ENCODE measurements around the gene CALU. TPM values are rescaled to one million over a fixed set of nuclear protein-coding genes. Genes with fewer than 3 reads are reported as not detected.

The CALU gene
- polyA plus RNA-seq, 1 experiment, result 346 TPM

DNA sequence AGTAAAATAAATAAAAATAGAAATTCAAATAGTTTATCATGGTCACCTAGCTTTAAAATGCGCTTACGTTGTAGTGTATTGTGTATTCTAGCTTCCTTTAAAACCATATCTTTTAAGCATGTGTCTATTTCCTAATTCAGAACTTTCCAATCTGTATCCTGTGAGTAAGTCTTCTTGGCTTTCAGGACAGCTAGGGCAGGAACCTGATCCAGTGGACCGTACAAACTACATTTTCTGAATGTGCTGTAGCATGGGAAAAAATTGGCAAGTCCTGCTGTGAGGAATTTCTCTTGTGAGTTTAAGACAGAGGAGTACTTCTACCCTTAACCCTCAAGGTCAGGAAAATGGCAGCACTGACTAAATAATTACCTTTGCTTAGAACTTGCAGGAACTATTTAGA, 24.4 kb downstream of the CALU start:
- ChIA-PET POLR2A (no interaction called here), CTCF (no interaction called here)
- TF ChIP-seq, protein P1, sequence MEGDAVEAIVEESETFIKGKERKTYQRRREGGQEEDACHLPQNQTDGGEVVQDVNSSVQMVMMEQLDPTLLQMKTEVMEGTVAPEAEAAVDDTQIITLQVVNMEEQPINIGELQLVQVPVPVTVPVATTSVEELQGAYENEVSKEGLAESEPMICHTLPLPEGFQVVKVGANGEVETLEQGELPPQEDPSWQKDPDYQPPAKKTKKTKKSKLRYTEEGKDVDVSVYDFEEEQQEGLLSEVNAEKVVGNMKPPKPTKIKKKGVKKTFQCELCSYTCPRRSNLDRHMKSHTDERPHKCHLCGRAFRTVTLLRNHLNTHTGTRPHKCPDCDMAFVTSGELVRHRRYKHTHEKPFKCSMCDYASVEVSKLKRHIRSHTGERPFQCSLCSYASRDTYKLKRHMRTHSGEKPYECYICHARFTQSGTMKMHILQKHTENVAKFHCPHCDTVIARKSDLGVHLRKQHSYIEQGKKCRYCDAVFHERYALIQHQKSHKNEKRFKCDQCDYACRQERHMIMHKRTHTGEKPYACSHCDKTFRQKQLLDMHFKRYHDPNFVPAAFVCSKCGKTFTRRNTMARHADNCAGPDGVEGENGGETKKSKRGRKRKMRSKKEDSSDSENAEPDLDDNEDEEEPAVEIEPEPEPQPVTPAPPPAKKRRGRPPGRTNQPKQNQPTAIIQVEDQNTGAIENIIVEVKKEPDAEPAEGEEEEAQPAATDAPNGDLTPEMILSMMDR (IDR thresholded peaks at IDR 0.05; ENCODE audit: insufficient read depth, low read depth, low read length), result no peak
- Histone ChIP-seq H3K27me3 (ENCODE audit: control insufficient read depth, insufficient read depth, low read length) (no peaks in the 10 kb centered on the region), H3K36me3 (ENCODE audit: control insufficient read depth, insufficient read depth, low read length) (peaks cover 23% of the 10 kb centered on the region), H3K4me3 (ENCODE audit: low read depth, low read length) (no peak overlapping the region)
- no peak for DNase-seq (ENCODE audit: low read depth)

DNA sequence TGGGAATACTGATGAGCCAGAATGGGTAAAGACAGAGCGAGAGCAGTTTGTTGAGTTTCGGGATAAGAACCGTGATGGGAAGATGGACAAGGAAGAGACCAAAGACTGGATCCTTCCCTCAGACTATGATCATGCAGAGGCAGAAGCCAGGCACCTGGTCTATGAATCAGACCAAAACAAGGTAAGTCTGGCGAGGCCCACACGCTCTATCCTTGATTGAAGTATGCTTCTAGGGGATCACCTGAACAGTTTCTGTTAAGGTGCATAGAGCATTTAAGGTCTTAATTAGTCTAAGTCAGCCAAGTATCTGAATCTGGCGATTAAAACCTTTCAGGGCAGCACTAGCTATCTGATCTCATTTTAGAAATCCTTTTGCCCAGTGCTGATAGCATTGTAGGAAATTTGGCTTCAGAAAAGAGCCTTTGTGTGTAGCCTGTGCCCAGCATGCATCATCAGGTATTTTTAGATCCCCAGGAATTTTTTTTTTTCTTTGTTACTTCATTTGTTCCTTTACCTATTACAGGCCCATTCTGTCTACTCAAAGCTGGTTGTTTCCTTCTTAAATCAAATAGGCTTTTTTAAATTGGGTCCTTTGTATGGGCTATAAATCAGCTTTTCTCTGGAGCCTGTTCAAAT, 28.4 kb downstream of the CALU start:
- Histone ChIP-seq H3K27me3 (ENCODE audit: control insufficient read depth, insufficient read depth, low read length) (no peaks in the 10 kb centered on the region), H3K36me3 (ENCODE audit: control insufficient read depth, insufficient read depth, low read length) (peaks cover 21% of the 10 kb centered on the region), H3K4me3 (ENCODE audit: low read depth, low read length) (no peak overlapping the region)
- ChIA-PET CTCF (interaction anchor here (0.6 to 0.7 kb wide), 2 partner anchors 63 to 341 kb away, joined by 4 to 5 read pairs; no protein-coding TSS in a partner anchor), POLR2A (no interaction called here)
- TF ChIP-seq, protein P1 (IDR thresholded peaks at IDR 0.05; ENCODE audit: insufficient read depth, low read depth, low read length), result no peak
- no peak for DNase-seq (ENCODE audit: low read depth)

DNA sequence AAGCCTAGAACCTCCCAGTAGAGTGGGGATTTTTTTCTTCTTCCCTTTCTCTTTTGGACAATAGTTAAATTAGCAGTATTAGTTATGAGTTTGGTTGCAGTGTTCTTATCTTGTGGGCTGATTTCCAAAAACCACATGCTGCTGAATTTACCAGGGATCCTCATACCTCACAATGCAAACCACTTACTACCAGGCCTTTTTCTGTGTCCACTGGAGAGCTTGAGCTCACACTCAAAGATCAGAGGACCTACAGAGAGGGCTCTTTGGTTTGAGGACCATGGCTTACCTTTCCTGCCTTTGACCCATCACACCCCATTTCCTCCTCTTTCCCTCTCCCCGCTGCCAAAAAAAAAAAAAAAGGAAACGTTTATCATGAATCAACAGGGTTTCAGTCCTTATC, 31.1 kb downstream of the CALU start:
- no peaks in the 10 kb centered on the region for H3K27me3 ChIP-seq (ENCODE audit: control insufficient read depth, insufficient read depth, low read length)
- H3K4me3 ChIP-seq (ENCODE audit: low read depth, low read length), result no peak overlapping the region
- CTCF ChIA-PET, result interaction anchor here (0.7 kb wide), 1 partner anchor 12 kb away, joined by 3 read pairs; no protein-coding TSS in a partner anchor
- TF ChIP-seq, protein P1 (IDR thresholded peaks at IDR 0.05; ENCODE audit: insufficient read depth, low read depth, low read length), result no peak
- DNase-seq (ENCODE audit: low read depth), result no peak
- H3K36me3 ChIP-seq (ENCODE audit: control insufficient read depth, insufficient read depth, low read length), result peaks cover 17% of the 10 kb centered on the region
- POLR2A ChIA-PET, result no interaction called here

DNA sequence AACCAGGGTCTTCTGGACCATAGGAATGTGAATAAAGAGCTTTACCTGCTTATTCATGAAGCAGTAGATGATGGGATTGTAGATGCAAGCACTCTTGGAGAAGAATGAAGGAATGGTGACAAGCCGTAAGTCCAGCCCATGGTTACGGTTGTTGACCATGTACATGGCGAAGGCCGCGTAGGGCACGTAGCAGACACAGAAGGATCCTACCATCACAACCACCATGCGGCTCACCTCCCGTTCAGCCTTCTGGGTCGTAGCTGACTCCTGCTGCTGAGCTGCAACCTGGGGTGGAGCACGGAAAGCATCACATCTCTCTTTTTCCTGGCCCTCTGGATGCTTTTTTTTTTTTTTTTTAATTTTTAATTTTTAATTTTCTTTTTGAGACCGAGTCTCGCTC, 34.4 kb downstream of the CALU start:
- ChIA-PET POLR2A (no interaction called here), CTCF (no interaction called here)
- H3K27me3 ChIP-seq (ENCODE audit: control insufficient read depth, insufficient read depth, low read length), result no peaks in the 10 kb centered on the region
- no peak overlapping the region for H3K4me3 ChIP-seq (ENCODE audit: low read depth, low read length)
- no peak for DNase-seq (ENCODE audit: low read depth)
- TF ChIP-seq, protein P1 (IDR thresholded peaks at IDR 0.05; ENCODE audit: insufficient read depth, low read depth, low read length), result no peak
- H3K36me3 ChIP-seq (ENCODE audit: control insufficient read depth, insufficient read depth, low read length), result peaks cover 12% of the 10 kb centered on the region

DNA sequence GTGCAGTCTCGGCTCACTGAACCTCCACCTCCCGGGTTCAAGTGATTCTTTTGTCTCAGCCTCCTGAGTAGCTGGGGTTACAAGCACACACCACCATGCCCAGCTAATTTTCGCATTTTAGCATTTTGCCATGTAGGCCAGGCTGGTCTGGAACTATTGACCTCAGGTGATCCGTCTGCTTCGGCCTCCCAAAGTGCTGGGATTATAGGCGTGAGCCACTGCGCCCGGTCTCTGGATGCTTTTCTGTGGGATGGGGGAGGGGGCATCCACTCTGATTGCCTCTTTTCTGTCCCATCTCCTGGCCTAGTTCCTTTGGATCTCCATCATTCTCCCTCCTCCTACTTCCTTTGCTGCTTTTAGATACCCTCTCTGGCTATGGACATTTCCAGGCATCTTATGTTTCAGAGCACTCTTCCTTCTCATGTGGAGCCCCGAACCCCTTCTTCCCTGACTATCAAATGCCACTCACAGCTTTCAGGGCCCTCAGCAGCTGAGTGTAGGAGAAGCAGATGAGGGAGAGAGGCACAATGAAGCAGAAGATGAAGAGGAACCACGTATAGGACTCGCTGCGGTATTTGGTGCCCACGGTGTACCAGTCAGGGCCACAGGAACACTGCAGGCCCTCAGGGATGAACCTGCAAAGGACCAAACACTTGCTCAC, 35.0 kb downstream of the CALU start:
- CTCF ChIA-PET, result no interaction called here
- DNase-seq (ENCODE audit: low read depth), result no peak
- POLR2A ChIA-PET, result no interaction called here
- Histone ChIP-seq H3K27me3 (ENCODE audit: control insufficient read depth, insufficient read depth, low read length) (no peaks in the 10 kb centered on the region), H3K36me3 (ENCODE audit: control insufficient read depth, insufficient read depth, low read length) (peaks cover 10% of the 10 kb centered on the region), H3K4me3 (ENCODE audit: low read depth, low read length) (no peak overlapping the region)
- TF ChIP-seq, protein P1 (IDR thresholded peaks at IDR 0.05; ENCODE audit: insufficient read depth, low read depth, low read length), result no peak
